Islet of Langerhans (tissue), 1 donor: ENCODE data around the gene MOB1A.
"Not testable (repeated sequence)": the region's sequence is repeated elsewhere in the genome, so short reads cannot be mapped to it uniquely, and the experiment has no call there.

Experiments
- FAIRE-seq: peaks from one replicate; lab custom pipeline; 2011; peaks lifted over from hg19 to GRCh38; lab: Jason Lieb, UNC

The MOB1A gene

GRCh38 chr2:74198461-74199274 is 20.0 kb upstream of the MOB1A start, which contains the start of gene MTHFD2:
MTHFD2 (plus strand) TSS chr2:74198615; CDS start chr2:74198642, 27 bp downstream.
- FAIRE-seq, result no peak

GRCh38 chr2:74198023-74198460 is 19.4 kb upstream of the MOB1A start:
- FAIRE-seq, result no peak

GRCh38 chr2:74197049-74197448 is 18.4 kb upstream of the MOB1A start:
- no peak for FAIRE-seq

- FAIRE-seq, result no peak
Measured at GRCh38 chr2:74194799-74195198, 16.1 kb upstream of the MOB1A start.

- no peak for FAIRE-seq
Measured at GRCh38 chr2:74191596-74192380, 13.1 kb upstream of the MOB1A start.

GRCh38 chr2:74188696-74189095 is 10.0 kb upstream of the MOB1A start:
- FAIRE-seq, result no peak

GRCh38 chr2:74188018-74188601 is 9.4 kb upstream of the MOB1A start:
- no peak for FAIRE-seq

GRCh38 chr2:74186706-74187105 is 8.0 kb upstream of the MOB1A start:
- not testable (repeated sequence) for FAIRE-seq

GRCh38 chr2:74186038-74186437 is 7.4 kb upstream of the MOB1A start:
- FAIRE-seq, result no peak

- no peak for FAIRE-seq
Measured at GRCh38 chr2:74183878-74184277, 5.2 kb upstream of the MOB1A start.

- FAIRE-seq, result no peak
Measured at GRCh38 chr2:74181739-74182138, 3.1 kb upstream of the MOB1A start.

GRCh38 chr2:74179063-74179865 is 585 bp upstream of the MOB1A start:
- peak; percentile 66 for FAIRE-seq

GRCh38 chr2:74177696-74178095 is 983 bp downstream of the MOB1A start:
- no peak for FAIRE-seq

GRCh38 chr2:74174909-74175308 is 3.8 kb downstream of the MOB1A start:
- FAIRE-seq, result no peak

GRCh38 chr2:74168739-74169138 is 9.9 kb downstream of the MOB1A start:
- no peak for FAIRE-seq

GRCh38 chr2:74164761-74165160 is 13.9 kb downstream of the MOB1A start:
- FAIRE-seq, result no peak

- no peak for FAIRE-seq
Measured at GRCh38 chr2:74162951-74163350, 15.7 kb downstream of the MOB1A start.

- peak; percentile 56 for FAIRE-seq
Measured at GRCh38 chr2:74155830-74156229, 22.8 kb downstream of the MOB1A start.

GRCh38 chr2:74152954-74153353 is 25.7 kb downstream of the MOB1A start:
- no peak for FAIRE-seq

- no peak for FAIRE-seq
Measured at GRCh38 chr2:74149570-74150319, 28.9 kb downstream of the MOB1A start.

GRCh38 chr2:74149247-74149525 is 29.5 kb downstream of the MOB1A start:
- no peak for FAIRE-seq
